ENCODE measurements around the gene FRA10AC1. TPM values are rescaled to one million over a fixed set of nuclear protein-coding genes. Genes with fewer than 3 reads are reported as not detected.

Gene FRA10AC1
- total and polyA plus RNA-seq, 2 of the 4 experiments (the other 2 are of a cell fraction) = 1.6 to 4.9 TPM

DNA sequence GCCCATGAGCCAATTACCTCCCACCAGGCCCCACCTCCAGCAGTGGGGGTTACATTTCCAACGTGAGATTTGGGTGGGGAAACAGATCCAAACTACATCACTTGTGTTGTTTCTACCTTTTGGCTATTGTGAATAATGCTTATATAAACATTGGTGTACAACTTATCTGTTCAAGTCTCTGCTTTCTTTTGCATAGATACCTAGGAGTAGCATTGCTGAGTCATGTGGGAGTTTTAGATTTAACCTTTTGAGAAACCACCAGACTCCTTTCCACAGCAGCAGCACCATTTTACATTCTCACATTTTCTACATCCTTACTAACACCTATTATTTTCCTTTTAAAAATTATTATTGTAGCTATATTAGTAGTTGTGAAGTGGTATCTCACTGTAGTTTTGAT lies 14.4 kb upstream of the FRA10AC1 start:
- Histone ChIP-seq H2BK5ac (ENCODE audit: low read depth, low read length, poor library complexity, severe bottlenecking) (no peak overlapping the region), H4K8ac (ENCODE audit: low read depth in 2 of 2, low read length in 2 of 2) (no peak overlapping the region), H3K4me2 (ENCODE audit: low read depth, low read length) (no peak overlapping the region), H2AK9ac (replicated peaks; ENCODE audit: low read depth, low read length, poor library complexity) (no peak overlapping the region), H2AFZ (replicated peaks; ENCODE audit: low read length, poor library complexity) (no peak overlapping the region), H4K91ac (ENCODE audit: insufficient read depth, low read depth, low read length) (no peak overlapping the region), H4K20me1 (ENCODE audit: insufficient read depth, low read length) (no peaks in the 10 kb centered on the region), H3K9me1 (ENCODE audit: insufficient read depth, low read length) (no peaks in the 10 kb centered on the region), H3K36me3 (ENCODE audit: control insufficient read depth, insufficient read depth, low read length) (no peaks in the 10 kb centered on the region), H3K9me3 (ENCODE audit: control insufficient read depth, insufficient read depth, low read length) (no peaks in the 10 kb centered on the region), H3K79me1 (ENCODE audit: low read depth in 1 of 2, low read length in 2 of 2) (no peaks in the 10 kb centered on the region), H3K27me3 (ENCODE audit: control insufficient read depth, insufficient read depth, low read length) (peaks cover 8% of the 10 kb centered on the region), H3K18ac (ENCODE audit: low read depth, low read length) (no peak overlapping the region), H2BK120ac (ENCODE audit: low read depth, low read length) (no peak overlapping the region), H3K27ac (ENCODE audit: insufficient read depth, low read length) (no peak overlapping the region), H3K14ac (replicated peaks; ENCODE audit: low read depth, low read length) (no peak overlapping the region), H2BK20ac (ENCODE audit: low read depth, low read length) (no peak overlapping the region), H3K56ac (ENCODE audit: extremely low read depth, insufficient read depth, low read length) (no peak overlapping the region), H2AK5ac (ENCODE audit: low read depth, low read length) (no peak overlapping the region), H2BK15ac (ENCODE audit: low read depth, low read length) (no peak overlapping the region), H3K9ac (ENCODE audit: low read depth, low read length) (no peak overlapping the region), H3K4me3 (ENCODE audit: insufficient read depth, low read depth, low read length) (no peak overlapping the region), H3K4ac (ENCODE audit: low read depth, low read length) (no peak overlapping the region), H3K4me1 (ENCODE audit: control insufficient read depth, insufficient read depth, low read length) (no peaks in the 10 kb centered on the region), H4K5ac (ENCODE audit: low read depth, low read length) (no peak overlapping the region), H3K23ac (ENCODE audit: low read depth, low read length) (no peak overlapping the region)
- DNase-seq = no peak
- no CpG with 5 or more reads among the region's 1 CpG for WGBS, 2 experiments (ENCODE audit: extremely low coverage in 2 of 2, insufficient read length in 1 of 2)
- no TSS peak for BruUV-seq (replicated peaks)
- ATAC-seq (ENCODE audit: low read depth) = no peak
- dilution Hi-C loops (cut with HindIII; ENCODE audit: low sequenced_read_pairs, unreplicated experiment) (no loop called here), in situ Hi-C loops (cut with MboI; ENCODE audit: low sequenced_read_pairs) (no loop called here), intact Hi-C loops (cut with micrococcal nuclease) (no loop called here)
- POLR2A ChIA-PET (ENCODE audit: unreplicated experiment) = no interaction called here
- TF ChIP-seq POLR2A (IDR thresholded peaks at IDR 0.05; ENCODE audit: low read depth, low read length) = no peak
- TF ChIP-seq, protein P1, sequence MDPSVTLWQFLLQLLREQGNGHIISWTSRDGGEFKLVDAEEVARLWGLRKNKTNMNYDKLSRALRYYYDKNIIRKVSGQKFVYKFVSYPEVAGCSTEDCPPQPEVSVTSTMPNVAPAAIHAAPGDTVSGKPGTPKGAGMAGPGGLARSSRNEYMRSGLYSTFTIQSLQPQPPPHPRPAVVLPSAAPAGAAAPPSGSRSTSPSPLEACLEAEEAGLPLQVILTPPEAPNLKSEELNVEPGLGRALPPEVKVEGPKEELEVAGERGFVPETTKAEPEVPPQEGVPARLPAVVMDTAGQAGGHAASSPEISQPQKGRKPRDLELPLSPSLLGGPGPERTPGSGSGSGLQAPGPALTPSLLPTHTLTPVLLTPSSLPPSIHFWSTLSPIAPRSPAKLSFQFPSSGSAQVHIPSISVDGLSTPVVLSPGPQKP (IDR thresholded peaks at IDR 0.05; ENCODE audit: borderline replicate concordance, low read depth, low read length) = no peak
- CTCF ChIA-PET = no interaction called here
